Neural progenitor cell (in vitro differentiated cells): Measurements from ENCODE around the gene THUMPD3.

Experiments
- EZH2 ChIP-seq: fragments of 200-600 bp; sonication (generic); IDR thresholded peaks from 2 replicates; pipeline ENCODE4 v1.6.1; 2017; ENCODE audit warnings: antibody characterized with exemption, mild to moderate bottlenecking, moderate library complexity
- EZH2phosphoT487 ChIP-seq: fragments of 200-600 bp; sonication (generic); IDR thresholded peaks from 2 replicates; pipeline ENCODE4 v1.6.1; 2017; ENCODE audit warnings: antibody characterized with exemption
- TF ChIP-seq, protein P1 (sequence below): fragments of 200-600 bp; sonication (generic); IDR thresholded peaks from 2 replicates; pipeline ENCODE4 v1.5.1; 2017; ENCODE audit warnings: antibody characterized with exemption, mild to moderate bottlenecking

DNA sequence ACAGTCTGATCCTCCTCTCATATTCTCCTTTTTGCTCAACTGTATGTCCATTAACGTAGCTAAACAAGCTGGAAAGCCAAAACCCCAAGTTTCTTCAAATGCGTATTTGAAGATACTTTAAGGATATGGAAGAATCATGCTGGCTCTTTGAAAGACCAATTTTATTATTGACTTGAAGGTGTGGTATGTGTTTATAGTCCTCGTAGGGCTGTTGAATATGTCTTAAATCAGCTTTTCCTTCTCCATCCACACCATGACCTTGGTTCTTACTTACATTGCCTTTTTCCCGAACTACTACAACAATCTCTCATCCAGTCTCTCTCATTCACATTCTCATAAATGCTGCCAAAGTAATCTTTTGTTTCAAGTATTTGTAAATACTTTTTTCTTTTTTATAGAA, 19.7 kb upstream of the THUMPD3 start:
- TF ChIP-seq EZH2 (no peak), EZH2phosphoT487 (no peak)
- TF ChIP-seq, protein P1, sequence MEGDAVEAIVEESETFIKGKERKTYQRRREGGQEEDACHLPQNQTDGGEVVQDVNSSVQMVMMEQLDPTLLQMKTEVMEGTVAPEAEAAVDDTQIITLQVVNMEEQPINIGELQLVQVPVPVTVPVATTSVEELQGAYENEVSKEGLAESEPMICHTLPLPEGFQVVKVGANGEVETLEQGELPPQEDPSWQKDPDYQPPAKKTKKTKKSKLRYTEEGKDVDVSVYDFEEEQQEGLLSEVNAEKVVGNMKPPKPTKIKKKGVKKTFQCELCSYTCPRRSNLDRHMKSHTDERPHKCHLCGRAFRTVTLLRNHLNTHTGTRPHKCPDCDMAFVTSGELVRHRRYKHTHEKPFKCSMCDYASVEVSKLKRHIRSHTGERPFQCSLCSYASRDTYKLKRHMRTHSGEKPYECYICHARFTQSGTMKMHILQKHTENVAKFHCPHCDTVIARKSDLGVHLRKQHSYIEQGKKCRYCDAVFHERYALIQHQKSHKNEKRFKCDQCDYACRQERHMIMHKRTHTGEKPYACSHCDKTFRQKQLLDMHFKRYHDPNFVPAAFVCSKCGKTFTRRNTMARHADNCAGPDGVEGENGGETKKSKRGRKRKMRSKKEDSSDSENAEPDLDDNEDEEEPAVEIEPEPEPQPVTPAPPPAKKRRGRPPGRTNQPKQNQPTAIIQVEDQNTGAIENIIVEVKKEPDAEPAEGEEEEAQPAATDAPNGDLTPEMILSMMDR = no peak
